ENCODE data around the gene RSPO1.
"Not testable (repeated sequence)": the region's sequence is repeated elsewhere in the genome, so short reads cannot be mapped to it uniquely, and the experiment has no call there.

The RSPO1 gene

DNA sequence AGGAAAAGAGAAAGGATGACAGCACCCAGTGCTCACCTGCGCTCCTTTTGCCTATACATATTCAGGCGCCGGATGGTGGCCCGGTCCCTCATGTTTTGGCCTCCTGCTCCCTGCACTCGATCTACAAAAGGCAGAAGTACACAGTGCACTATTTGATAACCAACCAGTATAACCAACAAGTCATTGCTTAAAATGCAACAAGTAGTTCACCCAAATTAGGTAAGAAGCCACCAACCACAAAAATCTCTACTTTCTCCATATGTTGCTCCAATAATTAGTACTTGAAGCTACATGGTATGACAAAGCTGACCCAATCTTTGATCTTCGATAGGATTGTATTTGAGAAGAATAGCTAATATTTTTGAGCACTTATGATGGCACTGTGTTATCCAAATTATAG is 41.0 kb downstream of the RSPO1 start:
- TF ChIP-seq, protein P1, sequence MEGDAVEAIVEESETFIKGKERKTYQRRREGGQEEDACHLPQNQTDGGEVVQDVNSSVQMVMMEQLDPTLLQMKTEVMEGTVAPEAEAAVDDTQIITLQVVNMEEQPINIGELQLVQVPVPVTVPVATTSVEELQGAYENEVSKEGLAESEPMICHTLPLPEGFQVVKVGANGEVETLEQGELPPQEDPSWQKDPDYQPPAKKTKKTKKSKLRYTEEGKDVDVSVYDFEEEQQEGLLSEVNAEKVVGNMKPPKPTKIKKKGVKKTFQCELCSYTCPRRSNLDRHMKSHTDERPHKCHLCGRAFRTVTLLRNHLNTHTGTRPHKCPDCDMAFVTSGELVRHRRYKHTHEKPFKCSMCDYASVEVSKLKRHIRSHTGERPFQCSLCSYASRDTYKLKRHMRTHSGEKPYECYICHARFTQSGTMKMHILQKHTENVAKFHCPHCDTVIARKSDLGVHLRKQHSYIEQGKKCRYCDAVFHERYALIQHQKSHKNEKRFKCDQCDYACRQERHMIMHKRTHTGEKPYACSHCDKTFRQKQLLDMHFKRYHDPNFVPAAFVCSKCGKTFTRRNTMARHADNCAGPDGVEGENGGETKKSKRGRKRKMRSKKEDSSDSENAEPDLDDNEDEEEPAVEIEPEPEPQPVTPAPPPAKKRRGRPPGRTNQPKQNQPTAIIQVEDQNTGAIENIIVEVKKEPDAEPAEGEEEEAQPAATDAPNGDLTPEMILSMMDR (IDR thresholded peaks at IDR 0.05; ENCODE audit: low read depth, low read length) = no peak
- no peak overlapping the region for H3K4me3 ChIP-seq (ENCODE audit: low read depth, low read length)

DNA sequence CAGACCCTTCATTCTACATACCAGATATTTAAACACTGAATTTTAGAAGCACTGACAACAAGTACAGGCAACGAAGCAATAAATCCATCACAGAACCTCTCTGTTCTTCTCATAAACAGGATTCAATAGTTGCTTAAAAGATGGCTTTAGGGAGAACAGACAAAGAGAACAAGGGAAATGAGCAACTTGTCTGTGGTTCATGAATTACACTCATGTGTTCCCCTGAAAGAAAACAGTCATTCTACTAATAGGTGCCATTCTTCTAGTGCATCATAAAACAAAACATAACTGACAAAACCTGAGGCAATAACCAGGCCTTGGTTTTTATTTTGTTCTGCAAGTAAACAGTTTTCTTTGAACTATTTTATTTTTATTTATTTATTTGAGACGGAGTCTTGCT is 45.8 kb downstream of the RSPO1 start:
- TF ChIP-seq, protein P1 (IDR thresholded peaks at IDR 0.05; ENCODE audit: low read depth, low read length) = no peak
- H3K4me3 ChIP-seq (ENCODE audit: low read depth, low read length) = no peak overlapping the region

DNA sequence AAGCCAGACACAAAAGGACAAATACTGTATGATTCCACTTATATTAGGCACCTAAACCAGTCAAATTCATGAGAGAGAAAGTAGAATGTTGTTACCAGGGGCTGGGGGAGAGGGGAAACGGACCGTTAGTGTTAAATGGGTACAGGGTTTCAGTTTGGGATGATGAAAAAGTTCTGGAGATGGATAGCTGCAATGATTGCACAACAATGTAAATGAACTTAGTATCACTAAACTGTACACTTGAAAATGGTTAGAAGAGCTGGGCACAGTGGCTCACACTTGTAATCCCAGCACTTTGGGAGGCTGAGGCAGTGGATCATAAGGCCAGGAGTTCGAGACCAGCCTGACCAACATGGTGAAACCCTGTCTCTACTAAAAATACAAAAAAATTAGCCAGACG is 50.1 kb downstream of the RSPO1 start:
- not testable (repeated sequence) for H3K4me3 ChIP-seq (ENCODE audit: low read depth, low read length)

DNA sequence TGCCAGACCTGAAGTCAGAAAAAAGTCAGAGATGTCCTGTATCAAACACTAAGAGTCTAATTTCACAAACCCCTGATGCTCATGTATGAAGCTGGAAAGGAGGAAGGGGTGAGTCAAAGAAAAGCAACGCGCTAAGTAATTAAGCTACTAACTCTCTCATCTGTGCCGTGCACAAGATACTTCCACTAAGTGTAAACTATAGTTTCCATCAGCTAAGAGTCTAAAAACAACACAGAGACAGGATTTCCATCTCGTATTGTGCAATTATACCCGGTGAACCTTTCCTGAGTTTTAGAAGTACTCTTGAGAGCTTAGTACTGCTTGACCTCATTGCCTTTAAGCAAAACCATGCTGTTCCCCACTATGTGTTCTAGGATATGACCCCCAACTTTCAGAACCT is 59.0 kb downstream of the RSPO1 start:
- H3K4me3 ChIP-seq (ENCODE audit: low read depth, low read length) = no peak overlapping the region
- TF ChIP-seq, protein P1 (IDR thresholded peaks at IDR 0.05; ENCODE audit: low read depth, low read length) = no peak

DNA sequence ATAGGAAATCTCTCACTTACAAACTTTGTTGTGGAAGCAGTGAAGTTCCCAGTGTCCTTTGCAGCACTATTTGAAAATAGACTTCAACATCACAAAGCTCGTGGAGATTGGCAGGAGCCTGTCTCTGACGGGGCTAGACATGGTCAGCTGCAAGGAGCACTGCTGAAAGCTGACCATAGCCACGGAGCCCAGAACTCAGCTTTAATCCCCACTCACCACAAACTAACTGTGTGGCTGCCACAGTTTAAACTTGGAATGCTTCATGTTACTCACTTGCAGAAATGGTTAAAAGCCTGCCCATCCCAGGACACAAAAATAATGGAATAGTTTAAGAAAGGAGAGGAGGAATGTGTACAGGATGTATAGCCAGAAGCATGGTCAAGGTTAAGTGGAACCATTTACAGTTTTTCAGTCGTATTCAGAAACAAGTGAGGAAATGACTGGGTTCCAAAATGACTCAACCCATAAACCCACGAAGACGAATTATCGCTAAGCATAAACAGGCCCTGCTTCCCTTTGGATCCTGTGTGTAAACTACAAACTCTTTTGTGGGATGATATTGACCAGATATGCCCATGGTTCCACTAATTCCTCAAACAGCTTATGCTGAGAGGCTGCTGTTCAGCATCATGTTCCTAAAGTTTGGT is 59.7 kb downstream of the RSPO1 start:
- TF ChIP-seq, protein P1 (IDR thresholded peaks at IDR 0.05; ENCODE audit: low read depth, low read length) = no peak
- H3K4me3 ChIP-seq (ENCODE audit: low read depth, low read length) = no peak overlapping the region

DNA sequence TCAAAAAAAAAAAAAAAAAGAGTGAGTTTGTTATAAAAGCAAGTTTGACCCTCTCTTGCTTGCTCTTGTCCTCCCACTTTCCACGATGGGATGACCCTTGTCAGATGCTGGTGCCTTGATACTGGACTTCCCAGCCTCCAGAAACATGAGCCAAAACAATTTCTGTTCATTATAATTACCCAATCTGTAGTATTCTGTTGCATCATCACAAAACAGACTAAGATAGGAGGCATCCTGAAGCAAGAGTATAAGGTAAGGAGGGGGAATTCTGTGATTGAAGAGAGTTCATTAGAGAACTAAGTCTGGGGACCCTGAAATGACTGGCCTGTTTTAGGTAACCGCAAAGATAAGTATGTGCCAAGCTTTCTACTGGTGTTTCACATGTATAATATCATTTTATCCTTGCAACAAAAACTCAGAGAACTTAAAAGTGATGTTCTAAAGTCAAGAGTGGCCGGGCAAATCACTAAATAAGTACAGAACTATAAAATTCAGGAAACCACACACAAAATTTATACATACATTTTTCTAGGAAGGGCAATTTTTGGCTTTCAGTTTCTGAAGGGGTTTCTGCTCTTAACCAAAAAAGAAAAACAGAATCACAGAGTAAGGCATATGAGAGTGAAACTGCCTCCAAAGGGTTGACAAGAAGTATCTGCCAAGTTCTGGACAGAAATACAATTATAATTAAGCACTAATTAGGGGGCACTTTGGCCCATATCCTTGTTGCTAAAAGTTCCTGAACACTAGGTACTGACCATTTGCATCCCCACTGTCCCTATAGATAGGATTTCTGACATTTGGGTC is 64.0 kb downstream of the RSPO1 start:
- TF ChIP-seq, protein P1 (IDR thresholded peaks at IDR 0.05; ENCODE audit: low read depth, low read length) = no peak
- H3K4me3 ChIP-seq (ENCODE audit: low read depth, low read length) = no peak overlapping the region

DNA sequence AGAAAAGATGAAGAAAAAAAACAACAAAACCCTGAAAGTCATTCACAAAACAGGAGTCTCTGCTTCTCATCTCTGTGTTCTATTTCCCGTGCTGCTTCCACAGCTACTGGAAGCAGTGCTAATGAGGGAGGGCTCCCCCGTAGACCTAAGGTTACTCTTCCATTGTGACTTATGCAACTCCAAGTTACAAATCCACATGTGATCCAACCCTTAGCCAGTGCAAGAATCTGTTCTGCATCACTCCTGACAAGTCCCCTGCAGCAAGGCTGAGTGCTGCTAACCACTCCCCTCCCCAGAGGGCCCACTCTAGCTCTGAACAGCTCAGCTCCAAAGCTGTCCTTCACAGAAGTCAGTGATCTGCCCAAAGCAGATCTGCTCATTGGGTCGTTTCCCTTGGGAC is 67.7 kb downstream of the RSPO1 start:
- H3K4me3 ChIP-seq (ENCODE audit: low read depth, low read length) = no peak overlapping the region
- TF ChIP-seq, protein P1 (IDR thresholded peaks at IDR 0.05; ENCODE audit: low read depth, low read length) = no peak
